ENCODE results near the gene ANOS1.

ANOS1 gene

GRCh38 chrX:8704184-8704583 is 27.8 kb downstream of the ANOS1 start:
- no peak for TF ChIP-seq ARNTL (CRISPR knock-in tag; IDR thresholded peaks at IDR 0.05; ENCODE audit: borderline replicate concordance, low read depth)
- TF ChIP-seq ZNF8 (CRISPR knock-in tag; IDR thresholded peaks at IDR 0.05) = no peak
- TF ChIP-seq POU6F1 (CRISPR knock-in tag; IDR thresholded peaks at IDR 0.05; ENCODE audit: borderline replicate concordance, low read depth) = no peak
- TF ChIP-seq RARB (CRISPR knock-in tag; IDR thresholded peaks at IDR 0.05) = no peak
- TF ChIP-seq TOX (CRISPR knock-in tag; IDR thresholded peaks at IDR 0.05; ENCODE audit: borderline replicate concordance) = no peak
- no peak for TF ChIP-seq PATZ1 (CRISPR knock-in tag; IDR thresholded peaks at IDR 0.05; ENCODE audit: borderline replicate concordance)
- TF ChIP-seq ZFP3 (CRISPR knock-in tag; IDR thresholded peaks at IDR 0.05) = no peak
- TF ChIP-seq ESRRG (CRISPR knock-in tag; IDR thresholded peaks at IDR 0.05) = no peak
- TF ChIP-seq ZFP30 (CRISPR knock-in tag; IDR thresholded peaks at IDR 0.05) = no peak
- TF ChIP-seq TCF4 (CRISPR knock-in tag; IDR thresholded peaks at IDR 0.05; ENCODE audit: borderline replicate concordance) = no peak
- TF ChIP-seq ZNF565 (CRISPR knock-in tag; conservative IDR thresholded peaks at IDR 0.05; ENCODE audit: low read depth) = no peak
- no peak for TF ChIP-seq GLIS3 (CRISPR knock-in tag; IDR thresholded peaks at IDR 0.05)
- TF ChIP-seq PPARA (CRISPR knock-in tag; IDR thresholded peaks at IDR 0.05; ENCODE audit: borderline replicate concordance) = no peak
- no peak for TF ChIP-seq CSDC2 (CRISPR knock-in tag; IDR thresholded peaks at IDR 0.05)
- TF ChIP-seq BACH2 (CRISPR knock-in tag; IDR thresholded peaks at IDR 0.05; ENCODE audit: borderline replicate concordance) = no peak
- TF ChIP-seq CSRNP3 (CRISPR knock-in tag; IDR thresholded peaks at IDR 0.05) = no peak
- no peak for TF ChIP-seq TSHZ2 (CRISPR knock-in tag; IDR thresholded peaks at IDR 0.05)
- TF ChIP-seq CREB5 (CRISPR knock-in tag; IDR thresholded peaks at IDR 0.05; ENCODE audit: low read depth) = no peak
- TF ChIP-seq ISL1 (CRISPR knock-in tag; IDR thresholded peaks at IDR 0.05) = no peak
- no peak for ATAC-seq

GRCh38 chrX:8692871-8693270 is 39.1 kb downstream of the ANOS1 start:
- no peak for ATAC-seq
- TF ChIP-seq RARB (CRISPR knock-in tag; IDR thresholded peaks at IDR 0.05) = no peak
- no peak for TF ChIP-seq TCF4 (CRISPR knock-in tag; IDR thresholded peaks at IDR 0.05; ENCODE audit: borderline replicate concordance)
- no peak for TF ChIP-seq ZNF565 (CRISPR knock-in tag; conservative IDR thresholded peaks at IDR 0.05; ENCODE audit: low read depth)
- no peak for TF ChIP-seq GLIS3 (CRISPR knock-in tag; IDR thresholded peaks at IDR 0.05)
- TF ChIP-seq TOX (CRISPR knock-in tag; IDR thresholded peaks at IDR 0.05; ENCODE audit: borderline replicate concordance) = no peak
- TF ChIP-seq ZNF8 (CRISPR knock-in tag; IDR thresholded peaks at IDR 0.05) = no peak
- TF ChIP-seq CREB5 (CRISPR knock-in tag; IDR thresholded peaks at IDR 0.05; ENCODE audit: low read depth) = no peak
- TF ChIP-seq CSRNP3 (CRISPR knock-in tag; IDR thresholded peaks at IDR 0.05) = no peak
- TF ChIP-seq CSDC2 (CRISPR knock-in tag; IDR thresholded peaks at IDR 0.05) = no peak
- no peak for TF ChIP-seq ISL1 (CRISPR knock-in tag; IDR thresholded peaks at IDR 0.05)
- TF ChIP-seq ZFP3 (CRISPR knock-in tag; IDR thresholded peaks at IDR 0.05) = no peak
- no peak for TF ChIP-seq SNAI2 (CRISPR knock-in tag; IDR thresholded peaks at IDR 0.05)
- no peak for TF ChIP-seq TSHZ2 (CRISPR knock-in tag; IDR thresholded peaks at IDR 0.05)
- TF ChIP-seq BACH2 (CRISPR knock-in tag; IDR thresholded peaks at IDR 0.05; ENCODE audit: borderline replicate concordance) = no peak
- no peak for TF ChIP-seq OSR1 (CRISPR knock-in tag; IDR thresholded peaks at IDR 0.05)
- no peak for TF ChIP-seq PPARA (CRISPR knock-in tag; IDR thresholded peaks at IDR 0.05; ENCODE audit: borderline replicate concordance)
- TF ChIP-seq ESRRG (CRISPR knock-in tag; IDR thresholded peaks at IDR 0.05) = no peak
- no peak for TF ChIP-seq ZNF70 (CRISPR knock-in tag; IDR thresholded peaks at IDR 0.05)
- no peak for TF ChIP-seq ZC3H10 (CRISPR knock-in tag; IDR thresholded peaks at IDR 0.05)

Measured in SK-N-SH treated with all-trans-retinoic acid at 6 μM for 48 hours (cell line).